ENCODE data around the gene UBE2F.
"Not testable (repeated sequence)": the region's sequence is repeated elsewhere in the genome, so short reads cannot be mapped to it uniquely, and the experiment has no call there.

The UBE2F gene

DNA sequence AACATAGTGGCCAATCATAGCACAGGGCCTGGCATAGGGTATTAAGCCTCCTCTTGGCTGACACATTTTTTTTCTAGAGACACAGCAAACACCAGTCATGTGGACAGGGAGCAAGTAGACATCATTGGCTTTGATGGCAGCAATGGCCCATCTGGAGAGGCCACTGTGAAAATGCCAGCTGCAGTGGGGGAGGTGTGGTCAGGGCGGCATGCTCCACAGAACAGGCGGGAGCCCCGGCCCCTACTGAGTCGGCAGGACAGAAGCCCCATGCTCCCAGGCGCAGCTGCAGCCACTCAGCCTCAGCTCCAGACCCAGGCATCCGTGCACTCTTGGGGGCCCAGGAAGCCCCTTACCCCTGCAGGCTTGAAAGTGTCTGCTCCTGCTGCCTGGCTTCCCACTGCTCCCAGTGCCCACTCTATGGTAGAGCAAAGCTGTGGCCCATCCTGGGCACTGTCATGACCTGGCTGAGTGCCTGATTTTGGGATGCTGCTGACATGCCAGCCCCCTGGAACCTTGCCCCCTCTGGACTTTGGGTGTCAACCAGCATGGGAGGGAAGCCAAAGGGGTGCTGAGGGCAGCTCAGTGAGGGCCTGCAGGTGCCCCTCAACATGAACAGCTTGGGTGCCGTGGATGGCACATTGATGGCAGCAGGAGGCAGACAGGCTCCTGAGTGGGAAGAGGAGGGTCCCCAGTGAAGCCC lies 23.3 kb upstream of the UBE2F start:
- no peak overlapping the region for H3K4me3 ChIP-seq (ENCODE audit: low read depth, low read length)
- TF ChIP-seq, protein P1, sequence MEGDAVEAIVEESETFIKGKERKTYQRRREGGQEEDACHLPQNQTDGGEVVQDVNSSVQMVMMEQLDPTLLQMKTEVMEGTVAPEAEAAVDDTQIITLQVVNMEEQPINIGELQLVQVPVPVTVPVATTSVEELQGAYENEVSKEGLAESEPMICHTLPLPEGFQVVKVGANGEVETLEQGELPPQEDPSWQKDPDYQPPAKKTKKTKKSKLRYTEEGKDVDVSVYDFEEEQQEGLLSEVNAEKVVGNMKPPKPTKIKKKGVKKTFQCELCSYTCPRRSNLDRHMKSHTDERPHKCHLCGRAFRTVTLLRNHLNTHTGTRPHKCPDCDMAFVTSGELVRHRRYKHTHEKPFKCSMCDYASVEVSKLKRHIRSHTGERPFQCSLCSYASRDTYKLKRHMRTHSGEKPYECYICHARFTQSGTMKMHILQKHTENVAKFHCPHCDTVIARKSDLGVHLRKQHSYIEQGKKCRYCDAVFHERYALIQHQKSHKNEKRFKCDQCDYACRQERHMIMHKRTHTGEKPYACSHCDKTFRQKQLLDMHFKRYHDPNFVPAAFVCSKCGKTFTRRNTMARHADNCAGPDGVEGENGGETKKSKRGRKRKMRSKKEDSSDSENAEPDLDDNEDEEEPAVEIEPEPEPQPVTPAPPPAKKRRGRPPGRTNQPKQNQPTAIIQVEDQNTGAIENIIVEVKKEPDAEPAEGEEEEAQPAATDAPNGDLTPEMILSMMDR (IDR thresholded peaks at IDR 0.05; ENCODE audit: low read depth, low read length, missing control alignments): no peak

DNA sequence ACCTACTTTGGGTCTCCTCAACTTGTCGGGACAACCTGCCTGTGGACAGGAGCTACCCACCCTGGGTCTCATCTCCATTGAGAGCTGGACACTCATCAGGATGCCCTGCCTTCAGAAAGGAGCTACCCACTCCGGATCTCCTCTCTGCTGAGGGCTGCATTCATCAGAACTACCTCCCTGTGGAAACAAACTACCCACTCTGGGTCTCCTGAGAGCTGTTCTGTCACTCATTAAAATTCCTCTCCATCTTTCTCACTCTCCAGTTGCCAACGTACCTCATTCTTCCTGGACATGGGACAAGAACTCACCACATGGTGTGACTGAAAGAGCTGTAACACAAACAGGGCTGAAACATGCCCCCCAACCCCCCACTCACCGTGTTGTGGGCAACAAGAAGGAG lies 22.5 kb upstream of the UBE2F start:
- TF ChIP-seq, protein P1 (IDR thresholded peaks at IDR 0.05; ENCODE audit: low read depth, low read length, missing control alignments): no peak
- H3K4me3 ChIP-seq (ENCODE audit: low read depth, low read length): no peak overlapping the region
- DNase-seq (ENCODE audit: low read depth): no peak

More for the DNA sequence above, 23.3 kb upstream of the UBE2F start:
- no peak for DNase-seq (ENCODE audit: low read depth)

- H3K4me3 ChIP-seq (ENCODE audit: low read depth, low read length): no peak overlapping the region
- TF ChIP-seq, protein P1 (IDR thresholded peaks at IDR 0.05; ENCODE audit: low read depth, low read length, missing control alignments): no peak
- no peak for DNase-seq (ENCODE audit: low read depth)
Measured at GRCh38 chr2:237946423-237946822, 20.4 kb upstream of the UBE2F start.

- H3K4me3 ChIP-seq (ENCODE audit: low read depth, low read length); DNase-seq (ENCODE audit: low read depth): not testable (repeated sequence)
Measured at GRCh38 chr2:237951354-237951753, 15.5 kb upstream of the UBE2F start.

GRCh38 chr2:237951878-237952277 lies 14.9 kb upstream of the UBE2F start:
- DNase-seq (ENCODE audit: low read depth): no peak
- TF ChIP-seq, protein P1 (IDR thresholded peaks at IDR 0.05; ENCODE audit: low read depth, low read length, missing control alignments): no peak
- H3K4me3 ChIP-seq (ENCODE audit: low read depth, low read length): no peak overlapping the region

DNA sequence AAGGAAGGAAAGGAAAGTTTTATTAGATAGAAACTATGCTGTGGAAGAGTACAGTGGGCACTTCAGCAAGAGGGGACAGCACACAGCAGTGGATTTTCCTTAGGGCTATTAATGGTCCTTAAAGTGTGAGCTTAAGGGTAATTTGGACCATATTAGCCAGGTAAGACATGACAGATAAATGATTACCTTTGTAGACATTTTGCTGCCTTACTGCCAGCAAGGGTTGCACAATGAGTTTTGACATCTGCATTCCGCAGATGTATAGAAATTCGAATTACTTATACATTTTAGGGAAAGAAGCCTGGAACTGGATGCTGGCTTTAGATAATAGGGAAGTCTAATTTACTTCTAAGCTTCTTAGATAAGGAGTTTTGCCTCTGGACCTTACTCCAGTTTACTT lies 14.0 kb upstream of the UBE2F start:
- TF ChIP-seq, protein P1 (IDR thresholded peaks at IDR 0.05; ENCODE audit: low read depth, low read length, missing control alignments): no peak
- DNase-seq (ENCODE audit: low read depth): no peak
- H3K4me3 ChIP-seq (ENCODE audit: low read depth, low read length): no peak overlapping the region

DNA sequence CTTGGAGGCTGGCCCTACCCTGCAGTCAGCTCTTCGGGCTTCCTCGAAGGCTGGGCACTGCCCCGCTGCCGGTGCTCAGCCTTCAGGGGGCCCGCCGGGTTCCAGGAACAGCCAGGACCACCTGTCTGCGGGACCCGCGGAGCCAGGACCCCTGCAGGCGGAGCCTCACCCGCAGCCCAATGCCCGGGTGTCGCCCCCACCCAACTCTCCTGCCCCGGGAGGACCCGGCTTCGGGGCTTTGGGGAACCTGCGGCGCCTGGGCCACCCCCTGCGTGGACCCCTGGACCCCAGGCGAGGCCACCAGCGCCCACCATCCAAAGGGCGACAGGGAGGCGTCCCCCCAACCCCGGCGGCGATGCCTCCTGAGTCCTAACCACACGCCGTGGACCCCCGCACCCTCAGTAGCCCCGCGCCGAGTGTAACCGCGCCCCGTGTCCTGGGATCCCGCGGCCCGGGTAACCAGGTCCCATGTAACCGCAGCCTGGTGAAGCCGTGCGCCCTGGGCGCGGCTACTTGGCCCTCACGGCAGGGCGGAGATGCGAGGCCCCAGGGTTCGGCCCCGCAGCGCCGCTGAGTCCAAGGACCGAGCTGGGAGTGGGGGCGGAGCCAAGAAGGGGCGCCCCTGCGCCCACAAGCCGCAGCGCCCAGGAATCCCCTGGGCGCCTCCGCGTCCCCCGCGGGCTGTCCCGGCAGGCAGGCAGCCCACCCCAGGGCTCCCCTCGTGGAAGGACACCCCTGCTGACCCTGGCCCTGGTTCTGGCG lies 11.0 kb upstream of the UBE2F start:
- TF ChIP-seq, protein P1 (IDR thresholded peaks at IDR 0.05; ENCODE audit: low read depth, low read length, missing control alignments): no peak
- H3K4me3 ChIP-seq (ENCODE audit: low read depth, low read length): no peak overlapping the region
- DNase-seq (ENCODE audit: low read depth): no peak

All from GM12864 (cell line).